ENCODE results near the gene ARRDC5. TPM values are rescaled to one million over a fixed set of nuclear protein-coding genes. Genes with fewer than 3 reads are reported as not detected.
"Not testable (repeated sequence)": the region's sequence is repeated elsewhere in the genome, so short reads cannot be mapped to it uniquely, and the experiment has no call there.

The ARRDC5 gene
- total and polyA plus RNA-seq, 4 donors, result 0.17 to 0.30 (median 0.26) TPM; not detected in 1

DNA sequence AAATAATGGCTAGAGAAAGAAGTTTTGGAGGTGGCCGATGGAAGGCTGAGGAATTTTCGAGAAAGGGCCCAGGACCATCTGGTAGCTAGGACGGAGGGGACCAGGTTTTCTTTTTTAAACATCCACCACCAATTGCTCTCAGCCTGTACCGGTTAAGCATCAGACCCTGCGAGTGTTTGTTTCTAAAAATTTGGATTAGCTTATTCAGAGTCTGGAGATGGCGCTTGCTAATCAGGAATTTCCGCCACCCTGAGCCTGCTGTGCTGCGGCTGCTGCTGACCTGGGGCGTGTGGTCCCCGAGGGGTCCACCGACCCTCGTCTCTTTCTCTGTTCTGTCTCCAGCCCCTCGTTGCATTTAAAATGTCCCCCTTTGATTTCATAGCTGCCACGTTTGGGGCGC, 8.6 kb upstream of the ARRDC5 start:
- no peak for DNase-seq (ENCODE audit: low read depth in 4 of 6, low spot score in 6 of 6)
- peaks cover 48% of the 10 kb centered on the region for H3K4me1 ChIP-seq (ENCODE audit: control insufficient read depth, insufficient read depth, low read length)
- no peaks in the 10 kb centered on the region for H3K27me3 ChIP-seq (ENCODE audit: control insufficient read depth, insufficient read depth, low read length)
- peak overlapping the region; percentile 52 for H3K4me3 ChIP-seq (ENCODE audit: low read depth, low read length)
- H3K27ac ChIP-seq (ENCODE audit: low read depth, low read length), result peak overlapping the region; percentile 47
- peaks cover 4% of the 10 kb centered on the region for H3K36me3 ChIP-seq (ENCODE audit: control insufficient read depth, insufficient read depth, low read length)
- WGBS (ENCODE audit: insufficient coverage), result 43% methylated on average over 8 of the region's 15 CpGs
- H3K9me3 ChIP-seq (ENCODE audit: control insufficient read depth, insufficient read depth, low read length), result no peaks in the 10 kb centered on the region

DNA sequence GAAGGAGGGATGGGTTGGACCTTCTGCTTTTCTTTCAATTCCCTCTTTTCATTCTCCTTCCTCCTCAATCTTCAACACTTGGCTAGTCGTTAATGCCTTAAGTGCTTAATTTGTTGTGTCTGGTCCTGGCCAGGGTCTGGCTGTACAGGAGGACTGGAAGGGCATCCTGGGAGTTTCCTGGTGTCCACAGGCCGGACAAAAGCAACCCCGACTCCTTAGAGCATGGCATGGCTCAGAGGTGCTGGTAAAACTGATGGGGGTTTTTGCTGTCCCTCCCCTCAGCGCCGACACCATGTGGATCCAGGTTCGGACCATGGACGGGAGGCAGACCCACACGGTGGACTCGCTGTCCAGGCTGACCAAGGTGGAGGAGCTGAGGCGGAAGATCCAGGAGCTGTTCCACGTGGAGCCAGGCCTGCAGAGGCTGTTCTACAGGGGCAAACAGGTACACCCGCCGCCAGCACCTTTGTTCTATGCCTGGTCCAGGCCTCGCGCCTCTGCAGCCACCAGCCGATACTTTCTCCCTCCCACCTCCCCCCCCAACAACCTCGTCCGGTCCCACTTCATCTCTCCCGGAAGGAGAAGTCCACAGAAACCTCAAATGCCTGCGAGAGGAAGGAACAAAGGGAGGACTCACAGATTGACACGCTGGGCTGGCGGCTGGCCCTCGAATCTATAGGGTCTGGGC, 8.0 kb upstream of the ARRDC5 start:
- no peaks in the 10 kb centered on the region for H3K27me3 ChIP-seq (ENCODE audit: control insufficient read depth, insufficient read depth, low read length)
- peaks cover 3% of the 10 kb centered on the region for H3K36me3 ChIP-seq (ENCODE audit: control insufficient read depth, insufficient read depth, low read length)
- H3K4me3 ChIP-seq (ENCODE audit: low read depth, low read length), result peak overlapping the region; percentile 52
- 23% methylated on average over 19 of the region's 23 CpGs for WGBS (ENCODE audit: insufficient coverage)
- DNase-seq (ENCODE audit: low read depth in 4 of 6, low spot score in 6 of 6), result peak in 1 of 6 donors; percentile 50
- no peaks in the 10 kb centered on the region for H3K9me3 ChIP-seq (ENCODE audit: control insufficient read depth, insufficient read depth, low read length)
- H3K27ac ChIP-seq (ENCODE audit: low read depth, low read length), result no peak overlapping the region
- H3K4me1 ChIP-seq (ENCODE audit: control insufficient read depth, insufficient read depth, low read length), result peaks cover 48% of the 10 kb centered on the region

- 0% methylated on average over 81 of the region's 85 CpGs for WGBS (ENCODE audit: insufficient coverage)
- H3K27ac ChIP-seq (ENCODE audit: low read depth, low read length), result no peak overlapping the region
These were observed 7.3 kb upstream of the ARRDC5 start for GRCh38 chr19:4909897-4910593.

DNA sequence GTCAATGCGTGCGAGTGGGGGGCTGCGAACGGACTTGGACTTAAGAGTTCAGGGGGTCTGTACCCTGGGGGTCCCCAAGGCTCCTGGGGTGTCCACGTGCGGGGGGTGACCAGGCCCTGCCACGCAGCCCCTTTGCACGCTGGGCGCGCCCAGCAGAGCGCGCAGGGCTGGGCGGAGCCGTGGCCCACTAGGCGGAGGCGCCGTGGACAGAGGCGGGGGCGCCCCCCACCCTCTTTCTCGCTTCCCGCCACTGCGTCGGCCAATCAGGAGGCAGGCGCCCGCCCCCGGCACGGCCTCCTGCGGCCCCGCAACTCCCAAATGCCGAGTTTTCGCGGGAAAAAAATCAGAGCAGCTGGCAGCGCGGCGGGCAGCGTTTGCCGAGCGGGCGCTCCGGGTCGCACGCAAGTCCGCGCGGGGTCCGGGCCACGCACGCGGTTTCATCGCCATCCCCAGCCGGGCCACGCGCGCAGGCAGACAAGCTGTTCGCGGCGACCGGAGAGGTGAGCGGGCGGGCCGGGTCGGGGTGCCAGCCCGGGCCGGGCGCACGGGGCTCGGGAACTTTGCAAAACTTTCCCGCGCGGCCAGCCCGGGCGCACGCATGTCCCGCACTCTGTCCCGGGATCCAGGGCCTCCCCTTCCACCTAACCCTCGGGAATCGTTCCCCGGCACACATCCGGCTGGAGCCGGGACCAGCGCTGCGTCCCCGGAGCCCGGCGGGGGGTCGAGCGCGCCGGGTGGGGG, 6.6 kb upstream of the ARRDC5 start, which contains the start of gene UHRF1:
UHRF1 (plus strand) TSS at position 346 of the 741 bp plus-strand sequence. CDS start 1,385 bp downstream, outside the sequence.
- peak in 2 of 6 donors; percentile 48 to 66 for DNase-seq (ENCODE audit: low read depth in 4 of 6, low spot score in 6 of 6)
- WGBS (ENCODE audit: insufficient coverage), result 1% methylated on average over 85 of the region's 89 CpGs
- H3K27ac ChIP-seq (ENCODE audit: low read depth, low read length), result no peak within 1 kb of the TSS

More at GRCh38 chr19:4909897-4910593, 7.3 kb upstream of the ARRDC5 start:
- Histone ChIP-seq H3K4me1 (ENCODE audit: control insufficient read depth, insufficient read depth, low read length) (peaks cover 46% of the 10 kb centered on the region), H3K27me3 (ENCODE audit: control insufficient read depth, insufficient read depth, low read length) (no peaks in the 10 kb centered on the region), H3K9me3 (ENCODE audit: control insufficient read depth, insufficient read depth, low read length) (no peaks in the 10 kb centered on the region), H3K36me3 (ENCODE audit: control insufficient read depth, insufficient read depth, low read length) (peaks cover 3% of the 10 kb centered on the region), H3K4me3 (ENCODE audit: low read depth, low read length) (peak overlapping the region; percentile 52)
- peak in 5 of 6 donors; percentile 84 to 97 (median 90) for DNase-seq (ENCODE audit: low read depth in 4 of 6, low spot score in 6 of 6)

GRCh38 chr19:4908781-4909155, 6.1 kb upstream of the ARRDC5 start:
- H3K27ac ChIP-seq (ENCODE audit: low read depth, low read length), result no peak overlapping the region
- H3K4me3 ChIP-seq (ENCODE audit: low read depth, low read length), result no peak overlapping the region
- 59% methylated on average over 15 of the region's 15 CpGs for WGBS (ENCODE audit: insufficient coverage)
- no peaks in the 10 kb centered on the region for H3K36me3 ChIP-seq (ENCODE audit: control insufficient read depth, insufficient read depth, low read length)
- peaks cover 33% of the 10 kb centered on the region for H3K4me1 ChIP-seq (ENCODE audit: control insufficient read depth, insufficient read depth, low read length)
- no peaks in the 10 kb centered on the region for H3K9me3 ChIP-seq (ENCODE audit: control insufficient read depth, insufficient read depth, low read length)
- H3K27me3 ChIP-seq (ENCODE audit: control insufficient read depth, insufficient read depth, low read length), result no peaks in the 10 kb centered on the region
- no peak for DNase-seq (ENCODE audit: low read depth in 4 of 6, low spot score in 6 of 6)

More for the DNA sequence above, 6.6 kb upstream of the ARRDC5 start, which contains the start of gene UHRF1:
- Histone ChIP-seq H3K4me3 (ENCODE audit: low read depth, low read length) (peak within 1 kb of the TSS; percentile 52), H3K4me1 (ENCODE audit: control insufficient read depth, insufficient read depth, low read length) (peaks cover 39% of the 10 kb centered on the region), H3K27me3 (ENCODE audit: control insufficient read depth, insufficient read depth, low read length) (no peaks in the 10 kb centered on the region), H3K9me3 (ENCODE audit: control insufficient read depth, insufficient read depth, low read length) (no peaks in the 10 kb centered on the region), H3K36me3 (ENCODE audit: control insufficient read depth, insufficient read depth, low read length) (peaks cover 3% of the 10 kb centered on the region)

DNA sequence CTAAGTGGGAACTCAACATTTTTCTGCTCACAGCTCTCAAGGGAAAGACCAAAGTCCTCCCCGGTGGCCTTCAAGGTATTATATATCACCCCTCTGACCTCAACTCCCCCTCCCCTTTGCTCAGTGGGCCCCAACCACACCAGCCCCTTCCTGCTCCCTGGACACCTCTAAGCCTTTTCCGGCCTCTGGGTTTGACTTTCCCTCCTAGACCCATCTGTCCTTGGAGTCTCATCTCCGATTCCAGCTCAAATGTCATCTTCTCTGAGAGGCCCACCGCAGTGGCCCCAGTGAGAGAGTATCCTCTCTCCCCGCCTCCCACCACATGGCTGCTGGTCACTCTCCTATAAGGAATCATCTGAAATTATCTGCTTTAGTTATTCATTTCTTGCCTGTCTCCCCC, 5.7 kb upstream of the ARRDC5 start:
- no peak for DNase-seq (ENCODE audit: low read depth in 4 of 6, low spot score in 6 of 6)
- 75% methylated on average over 5 of the region's 5 CpGs for WGBS (ENCODE audit: insufficient coverage)
- peaks cover 32% of the 10 kb centered on the region for H3K4me1 ChIP-seq (ENCODE audit: control insufficient read depth, insufficient read depth, low read length)
- no peaks in the 10 kb centered on the region for H3K36me3 ChIP-seq (ENCODE audit: control insufficient read depth, insufficient read depth, low read length)
- H3K9me3 ChIP-seq (ENCODE audit: control insufficient read depth, insufficient read depth, low read length), result no peaks in the 10 kb centered on the region
- H3K27ac ChIP-seq (ENCODE audit: low read depth, low read length), result no peak overlapping the region
- H3K4me3 ChIP-seq (ENCODE audit: low read depth, low read length), result no peak overlapping the region
- H3K27me3 ChIP-seq (ENCODE audit: control insufficient read depth, insufficient read depth, low read length), result no peaks in the 10 kb centered on the region

- H3K9me3 ChIP-seq (ENCODE audit: control insufficient read depth, insufficient read depth, low read length), result no peaks in the 10 kb centered on the region
- peaks cover 29% of the 10 kb centered on the region for H3K4me1 ChIP-seq (ENCODE audit: control insufficient read depth, insufficient read depth, low read length)
- DNase-seq (ENCODE audit: low read depth in 4 of 6, low spot score in 6 of 6), result no peak
- no peak overlapping the region for H3K4me3 ChIP-seq (ENCODE audit: low read depth, low read length)
- no peaks in the 10 kb centered on the region for H3K36me3 ChIP-seq (ENCODE audit: control insufficient read depth, insufficient read depth, low read length)
- H3K27ac ChIP-seq (ENCODE audit: low read depth, low read length), result no peak overlapping the region
- 78% methylated on average over 8 of the region's 8 CpGs for WGBS (ENCODE audit: insufficient coverage)
- H3K27me3 ChIP-seq (ENCODE audit: control insufficient read depth, insufficient read depth, low read length), result no peaks in the 10 kb centered on the region
These were observed 4.3 kb upstream of the ARRDC5 start for GRCh38 chr19:4906963-4907362.

- Histone ChIP-seq H3K4me1 (ENCODE audit: control insufficient read depth, insufficient read depth, low read length) (peaks cover 12% of the 10 kb centered on the region), H3K4me3 (ENCODE audit: low read depth, low read length) (no peak overlapping the region), H3K27ac (ENCODE audit: low read depth, low read length) (no peak overlapping the region), H3K9me3 (ENCODE audit: control insufficient read depth, insufficient read depth, low read length) (no peaks in the 10 kb centered on the region), H3K27me3 (ENCODE audit: control insufficient read depth, insufficient read depth, low read length) (no peaks in the 10 kb centered on the region), H3K36me3 (ENCODE audit: control insufficient read depth, insufficient read depth, low read length) (no peaks in the 10 kb centered on the region)
- WGBS (ENCODE audit: insufficient coverage), result 86% methylated on average over 1 of the region's 3 CpGs
- DNase-seq (ENCODE audit: low read depth in 4 of 6, low spot score in 6 of 6), result no peak
These were observed 1.8 kb upstream of the ARRDC5 start for GRCh38 chr19:4904481-4904880.

DNA sequence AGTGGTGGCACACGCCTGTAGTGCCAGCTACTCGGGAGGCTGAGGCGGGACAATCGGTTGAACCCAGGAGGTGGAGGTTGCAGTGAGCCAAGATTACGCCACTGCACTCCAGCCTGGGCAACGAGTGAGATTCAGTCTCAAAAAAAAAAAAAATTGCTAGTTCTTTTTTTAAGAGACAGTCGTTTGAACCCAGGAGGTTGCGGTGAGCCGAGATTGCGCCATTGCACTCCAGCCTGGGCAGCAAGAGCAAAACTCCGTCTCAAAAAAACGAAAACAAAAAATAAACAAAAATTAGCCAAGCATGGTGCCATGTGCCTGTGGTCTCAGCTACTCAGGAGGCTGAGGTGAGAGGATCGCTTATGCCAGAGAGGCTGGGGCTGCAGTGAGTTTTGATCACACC, 1.8 kb downstream of the ARRDC5 start:
- not testable (repeated sequence) for DNase-seq (ENCODE audit: low read depth in 4 of 6, low spot score in 6 of 6); H3K4me1 ChIP-seq (ENCODE audit: control insufficient read depth, insufficient read depth, low read length); H3K27me3 ChIP-seq (ENCODE audit: control insufficient read depth, insufficient read depth, low read length); H3K9me3 ChIP-seq (ENCODE audit: control insufficient read depth, insufficient read depth, low read length); H3K36me3 ChIP-seq (ENCODE audit: control insufficient read depth, insufficient read depth, low read length); H3K27ac ChIP-seq (ENCODE audit: low read depth, low read length); H3K4me3 ChIP-seq (ENCODE audit: low read depth, low read length)
- WGBS (ENCODE audit: insufficient coverage), result 89% methylated on average over 8 of the region's 13 CpGs

All from spinal cord (tissue), 10 donors.